Islet of Langerhans (tissue), 1 donor: ENCODE results near the gene LRP10.

ENCODE experiments used
- FAIRE-seq: peaks from one replicate; lab custom pipeline; 2011; peaks lifted over from hg19 to GRCh38; lab: Jason Lieb, UNC

The LRP10 gene

GRCh38 chr14:22919601-22919921 lies 48.0 kb downstream of the LRP10 start:
- FAIRE-seq = no peak

DNA sequence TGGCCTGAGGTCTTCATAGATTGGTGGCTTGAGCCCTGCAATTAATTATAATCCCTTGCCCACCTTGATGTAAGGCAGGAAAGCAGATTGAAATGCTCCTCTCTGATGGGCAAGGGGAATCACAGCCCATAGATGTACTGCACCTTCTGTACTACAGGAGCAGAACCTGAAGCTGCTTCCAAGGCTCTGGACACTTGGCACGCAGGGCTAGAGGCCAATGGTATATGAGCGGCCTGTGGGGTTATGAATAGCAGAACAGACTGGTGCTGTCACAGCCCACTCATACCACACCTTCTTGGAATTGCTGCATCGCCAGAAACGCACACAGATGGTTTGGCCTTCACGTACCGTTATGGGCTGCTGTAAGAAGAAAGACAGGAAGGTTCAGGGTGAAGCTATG lies 49.2 kb downstream of the LRP10 start:
- FAIRE-seq = no peak

- FAIRE-seq = no peak
Measured at GRCh38 chr14:22922294-22922693, 50.8 kb downstream of the LRP10 start.

DNA sequence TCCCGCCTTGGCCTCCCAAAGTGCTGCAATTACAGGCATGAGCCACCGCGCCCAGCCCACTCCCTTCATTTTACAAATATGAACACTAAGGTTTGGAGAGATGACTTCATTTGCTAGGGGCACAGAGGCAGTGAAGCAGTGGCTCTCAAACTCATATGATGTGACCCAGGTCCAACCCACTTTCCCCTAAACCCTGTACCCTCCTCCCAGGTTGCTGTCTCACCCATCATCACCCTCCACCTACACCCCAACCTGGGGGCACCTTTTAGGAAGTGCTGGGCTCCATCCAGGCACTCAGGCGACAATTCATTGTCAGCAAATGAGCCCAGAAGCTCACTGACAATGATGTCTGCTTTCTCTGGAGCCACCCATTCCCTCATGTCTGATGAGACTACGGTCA lies 52.2 kb downstream of the LRP10 start:
- FAIRE-seq = no peak

DNA sequence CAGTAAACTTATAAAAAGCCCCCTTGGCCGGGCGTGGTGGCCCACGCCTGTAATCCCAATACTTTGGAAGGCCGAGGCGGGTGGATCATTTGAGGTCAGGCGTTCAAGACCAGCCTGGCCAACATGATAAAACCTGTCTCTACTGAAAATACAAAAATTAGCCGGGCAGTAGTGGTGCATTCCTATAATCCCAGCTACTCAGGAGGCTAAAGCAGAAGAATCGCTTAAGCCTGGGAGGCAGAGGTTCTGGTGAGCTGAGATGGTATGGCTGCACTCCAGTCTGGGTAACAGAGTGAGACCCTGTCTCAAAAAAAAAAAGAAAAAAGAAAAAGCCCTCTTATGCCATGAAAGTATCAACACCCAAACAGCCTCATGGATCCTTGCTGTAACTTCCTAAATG lies 54.0 kb downstream of the LRP10 start:
- no peak for FAIRE-seq

GRCh38 chr14:22926316-22926715 lies 54.8 kb downstream of the LRP10 start:
- no peak for FAIRE-seq

- no peak for FAIRE-seq
Measured at GRCh38 chr14:22928237-22929103, 56.9 kb downstream of the LRP10 start.

DNA sequence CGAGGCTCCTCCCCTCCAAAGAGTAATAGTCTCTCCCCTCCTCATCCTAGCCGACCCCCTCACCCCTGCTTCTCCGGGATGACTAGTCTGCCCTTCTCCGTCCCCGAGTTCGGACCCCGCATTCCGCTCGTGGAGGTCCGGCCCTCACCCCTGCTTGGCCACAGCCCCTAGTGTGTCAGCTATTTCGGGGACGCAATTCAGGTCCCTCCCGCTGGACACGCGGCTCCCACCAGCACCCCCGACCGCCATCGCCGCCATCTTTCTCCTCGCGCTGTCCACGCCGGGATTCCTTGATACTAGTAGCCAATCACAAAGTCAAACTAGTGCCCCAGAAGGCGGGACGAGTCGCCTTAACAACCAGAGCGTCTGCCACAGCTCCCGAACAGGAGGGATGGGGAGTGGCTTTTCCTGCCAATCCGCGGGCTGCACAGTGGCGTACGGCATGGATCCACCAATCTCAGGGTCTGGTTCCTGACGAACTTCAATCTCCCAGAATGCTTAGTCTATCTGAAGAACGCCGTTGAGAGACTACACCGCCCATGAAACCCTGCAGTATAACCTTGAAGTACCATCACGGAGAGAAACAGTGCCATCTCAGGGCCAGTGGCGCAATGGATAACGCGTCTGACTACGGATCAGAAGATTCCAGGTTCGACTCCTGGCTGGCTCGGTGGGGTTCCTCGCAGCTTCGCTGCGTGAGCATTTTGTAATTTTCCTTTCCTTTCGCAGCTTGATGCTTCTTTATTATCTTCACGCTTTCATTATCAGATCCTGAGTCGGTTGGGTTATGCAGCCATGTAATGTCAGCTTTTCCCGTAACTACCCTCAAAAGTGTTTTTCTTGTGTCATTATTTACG lies 57.8 kb downstream of the LRP10 start, which contains the start of gene PRMT5:
Gene PRMT5, minus strand, starts transcription at position 273 of the 857 bp plus-strand sequence. Its CDS starts 15 bp downstream, at position 258.
- peak; percentile 92 for FAIRE-seq

GRCh38 chr14:22929961-22930364 lies 58.4 kb downstream of the LRP10 start:
- FAIRE-seq = no peak
